HEK293T (cell line): ENCODE results near the gene OTOL1.

ENCODE experiments used
- ELF4 ChIP-seq: fragments of 450-650 bp; IDR thresholded peaks from 2 replicates; pipeline ENCODE4 v1.6.1; 2017; ENCODE audit warnings: antibody characterized with exemption
- FOXK2 ChIP-seq: fragments of 450-650 bp; IDR thresholded peaks from 2 replicates; pipeline ENCODE4 v1.6.1; 2016; ENCODE audit warnings: mild to moderate bottlenecking
- LEF1 ChIP-seq: fragments of 450-650 bp; IDR thresholded peaks from 2 replicates; pipeline ENCODE4 v1.6.1; 2017; ENCODE audit warnings: mild to moderate bottlenecking, borderline replicate concordance

- TF ChIP-seq FOXK2 (no peak), ELF4 (no peak), LEF1 (no peak)
Observed at GRCh38 chr3:161484226-161484625, 12.4 kb upstream of the OTOL1 start.
